ENCODE data around the gene CACNA2D3. TPM values are rescaled to one million over a fixed set of nuclear protein-coding genes. Genes with fewer than 3 reads are reported as not detected.
A peak's percentile ranks its signal among the peaks of the same experiment; 100 is the strongest.

CACNA2D3 gene
- total RNA-seq, 1 experiment from 2014 or later = not detected

DNA sequence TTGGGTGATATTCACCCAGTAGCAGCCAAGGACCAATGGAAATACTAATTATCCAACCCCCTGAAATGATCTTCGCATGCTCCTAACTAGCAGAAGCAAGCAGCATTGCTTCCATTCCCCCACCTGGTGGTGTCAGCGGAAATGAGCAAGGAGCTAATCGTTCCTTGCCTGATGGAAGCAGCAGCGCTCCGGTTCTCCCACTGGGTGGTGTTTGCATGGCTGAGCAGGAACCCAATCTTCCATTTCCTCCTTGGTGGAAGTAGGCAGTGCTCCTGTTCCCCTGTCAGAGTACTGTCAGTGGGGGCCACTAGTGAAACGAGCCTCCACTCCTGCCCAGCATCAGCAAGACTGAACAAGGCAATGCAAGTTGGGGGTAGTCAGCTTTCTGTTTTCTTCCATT lies 311.5 kb downstream of the CACNA2D3 start:
- DNase-seq (peak; percentile 30), ATAC-seq (0 out of 2 replicates have a peak, but pooled peaks have one; percentile 20)
- Histone ChIP-seq H3K36me3 (ENCODE audit: low read depth, low read length) (no peaks in the 10 kb centered on the region), H3K4me1 (ENCODE audit: insufficient read depth, low read length) (no peaks in the 10 kb centered on the region), H4K20me1 (ENCODE audit: low read length) (no peaks in the 10 kb centered on the region), H3K27ac (ENCODE audit: low read length) (no peak overlapping the region), H3K79me2 (ENCODE audit: low read length) (no peaks in the 10 kb centered on the region), H3K9me3 (ENCODE audit: low read length) (no peaks in the 10 kb centered on the region), H3F3A (ENCODE audit: low read length, unreplicated experiment) (no peaks in the 10 kb centered on the region), H3K4me3 (ENCODE audit: low read length) (no peak overlapping the region), H3K9ac (ENCODE audit: low read length) (no peak overlapping the region), H3K27me3 (ENCODE audit: low read length) (peaks cover 21% of the 10 kb centered on the region), H3K9me2 (replicated peaks; ENCODE audit: low read length) (no peaks in the 10 kb centered on the region), H2AFZ (ENCODE audit: low read length) (no peak overlapping the region), H3K4me2 (ENCODE audit: low read length) (no peak overlapping the region)
- BruUV-seq (replicated peaks) = no TSS peak
- ChIA-PET POLR2A (ENCODE audit: unreplicated experiment) (no interaction called here), CTCF (interaction anchor here (0.6 kb wide), 1 partner anchor 287 kb away, joined by 5 read pairs; no protein-coding TSS in a partner anchor)
- intact Hi-C loops (cut with micrococcal nuclease) = no loop called here
- no peak for TF ChIP-seq EZH2phosphoT487 (IDR thresholded peaks at IDR 0.05; ENCODE audit: borderline replicate concordance, low read length)
- TF ChIP-seq, protein P1, sequence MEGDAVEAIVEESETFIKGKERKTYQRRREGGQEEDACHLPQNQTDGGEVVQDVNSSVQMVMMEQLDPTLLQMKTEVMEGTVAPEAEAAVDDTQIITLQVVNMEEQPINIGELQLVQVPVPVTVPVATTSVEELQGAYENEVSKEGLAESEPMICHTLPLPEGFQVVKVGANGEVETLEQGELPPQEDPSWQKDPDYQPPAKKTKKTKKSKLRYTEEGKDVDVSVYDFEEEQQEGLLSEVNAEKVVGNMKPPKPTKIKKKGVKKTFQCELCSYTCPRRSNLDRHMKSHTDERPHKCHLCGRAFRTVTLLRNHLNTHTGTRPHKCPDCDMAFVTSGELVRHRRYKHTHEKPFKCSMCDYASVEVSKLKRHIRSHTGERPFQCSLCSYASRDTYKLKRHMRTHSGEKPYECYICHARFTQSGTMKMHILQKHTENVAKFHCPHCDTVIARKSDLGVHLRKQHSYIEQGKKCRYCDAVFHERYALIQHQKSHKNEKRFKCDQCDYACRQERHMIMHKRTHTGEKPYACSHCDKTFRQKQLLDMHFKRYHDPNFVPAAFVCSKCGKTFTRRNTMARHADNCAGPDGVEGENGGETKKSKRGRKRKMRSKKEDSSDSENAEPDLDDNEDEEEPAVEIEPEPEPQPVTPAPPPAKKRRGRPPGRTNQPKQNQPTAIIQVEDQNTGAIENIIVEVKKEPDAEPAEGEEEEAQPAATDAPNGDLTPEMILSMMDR (conservative IDR thresholded peaks at IDR 0.05; ENCODE audit: low read depth, low read length) = peak; percentile 32; the same call in 1 of the 2 replicates

DNA sequence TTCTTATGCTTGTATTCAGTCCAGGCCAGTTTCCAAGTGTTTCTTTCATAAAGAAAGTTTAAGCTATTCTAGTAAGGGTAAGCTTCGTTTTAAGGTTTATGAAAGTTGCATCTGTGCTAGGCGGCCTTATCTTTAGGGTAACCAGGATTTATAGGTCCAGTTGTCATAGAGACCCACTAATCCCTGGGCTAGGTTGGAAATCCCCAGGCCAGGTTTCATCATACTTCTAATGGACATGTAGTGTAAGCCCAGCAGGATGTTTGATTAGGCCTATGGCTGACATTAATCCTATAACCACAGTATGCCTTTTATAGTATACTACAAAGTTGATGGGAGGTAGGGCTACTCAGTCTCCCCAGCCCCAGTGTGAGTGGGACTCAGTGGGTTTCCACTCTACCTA lies 312.4 kb downstream of the CACNA2D3 start:
- H3K27me3 ChIP-seq (ENCODE audit: low read length) = peaks cover 16% of the 10 kb centered on the region
- DNase-seq (no peak), ATAC-seq (no peak)
- no peaks in the 10 kb centered on the region for H3K9me3 ChIP-seq (ENCODE audit: low read length)
- H3K4me2 ChIP-seq (ENCODE audit: low read length) = no peak overlapping the region
- no peak overlapping the region for H3K4me3 ChIP-seq (ENCODE audit: low read length)
- no peaks in the 10 kb centered on the region for H3K79me2 ChIP-seq (ENCODE audit: low read length)
- no peaks in the 10 kb centered on the region for H3K9me2 ChIP-seq (replicated peaks; ENCODE audit: low read length)
- H3K36me3 ChIP-seq (ENCODE audit: low read depth, low read length) = no peaks in the 10 kb centered on the region
- H3F3A ChIP-seq (ENCODE audit: low read length, unreplicated experiment) = no peaks in the 10 kb centered on the region
- H3K27ac ChIP-seq (ENCODE audit: low read length) = no peak overlapping the region
- no peak overlapping the region for H3K9ac ChIP-seq (ENCODE audit: low read length)
- no peak overlapping the region for H2AFZ ChIP-seq (ENCODE audit: low read length)
- ChIA-PET POLR2A (ENCODE audit: unreplicated experiment) (no interaction called here), CTCF (no interaction called here)
- TF ChIP-seq EZH2 (IDR thresholded peaks at IDR 0.05; ENCODE audit: low read length, unreplicated experiment) (no peak), EZH2phosphoT487 (IDR thresholded peaks at IDR 0.05; ENCODE audit: borderline replicate concordance, low read length) (no peak)
- TF ChIP-seq, protein P1 (conservative IDR thresholded peaks at IDR 0.05; ENCODE audit: low read depth, low read length) = no peak
- H3K4me1 ChIP-seq (ENCODE audit: insufficient read depth, low read length) = no peaks in the 10 kb centered on the region
- H4K20me1 ChIP-seq (ENCODE audit: low read length) = no peaks in the 10 kb centered on the region
- no TSS peak for BruUV-seq (replicated peaks)
- intact Hi-C loops (cut with micrococcal nuclease) = no loop called here

DNA sequence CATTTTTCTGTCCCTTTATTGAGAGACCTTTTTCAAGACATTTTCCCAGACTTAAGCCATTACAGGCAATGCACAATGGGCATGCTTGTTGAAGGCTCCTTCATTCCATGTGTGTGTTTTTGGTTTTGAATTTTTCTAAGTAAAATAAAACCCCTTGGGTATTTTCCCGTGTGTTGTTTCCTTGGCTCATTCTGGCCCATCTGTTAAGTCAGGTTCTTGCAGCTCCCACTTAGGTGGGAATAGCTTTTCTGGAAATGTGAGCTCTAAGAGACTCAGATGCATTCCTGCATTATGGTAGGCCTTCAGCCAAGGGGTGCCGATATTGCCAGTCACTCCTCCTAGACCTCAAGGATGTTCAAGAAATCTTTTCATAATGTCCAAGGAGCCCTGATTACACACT lies 314.9 kb downstream of the CACNA2D3 start:
- no peak for ATAC-seq
- Histone ChIP-seq H3K4me1 (ENCODE audit: insufficient read depth, low read length) (no peaks in the 10 kb centered on the region), H3K9me2 (replicated peaks; ENCODE audit: low read length) (no peaks in the 10 kb centered on the region), H3K27me3 (ENCODE audit: low read length) (peaks cover 5% of the 10 kb centered on the region; the same call in 1 of the 2 replicates), H3K79me2 (ENCODE audit: low read length) (no peaks in the 10 kb centered on the region), H3K27ac (ENCODE audit: low read length) (no peak overlapping the region), H3K9ac (ENCODE audit: low read length) (no peak overlapping the region), H3K9me3 (ENCODE audit: low read length) (no peaks in the 10 kb centered on the region), H3F3A (ENCODE audit: low read length, unreplicated experiment) (no peaks in the 10 kb centered on the region), H4K20me1 (ENCODE audit: low read length) (no peaks in the 10 kb centered on the region), H2AFZ (ENCODE audit: low read length) (no peak overlapping the region), H3K4me2 (ENCODE audit: low read length) (no peak overlapping the region), H3K4me3 (ENCODE audit: low read length) (no peak overlapping the region), H3K36me3 (ENCODE audit: low read depth, low read length) (no peaks in the 10 kb centered on the region)
- ChIA-PET POLR2A (ENCODE audit: unreplicated experiment) (no interaction called here), CTCF (no interaction called here)
- intact Hi-C loops (cut with micrococcal nuclease) = no loop called here
- TF ChIP-seq EZH2phosphoT487 (IDR thresholded peaks at IDR 0.05; ENCODE audit: borderline replicate concordance, low read length) = no peak
- TF ChIP-seq, protein P1 (conservative IDR thresholded peaks at IDR 0.05; ENCODE audit: low read depth, low read length) = no peak
- no peak for TF ChIP-seq EZH2 (IDR thresholded peaks at IDR 0.05; ENCODE audit: low read length, unreplicated experiment)
- no TSS peak for BruUV-seq (replicated peaks)
- DNase-seq = no peak
